HUES48 (cell line): ENCODE results near the gene FNDC1.

ENCODE experiments used
- H3K27ac ChIP-seq: one replicate; pipeline ENCODE4 v1.7.0; 2013; ENCODE audit warnings: low read depth, low read length, inconsistent platforms
- H3K27me3 ChIP-seq: 2 replicates; pipeline ENCODE4 v1.6.1; 2013; ENCODE audit warnings: mild to moderate bottlenecking, low read length; ENCODE audit not compliant: control insufficient read depth, insufficient read depth
- H3K36me3 ChIP-seq: 2 replicates; pipeline ENCODE4 v1.6.1; 2013; ENCODE audit warnings: low read length; ENCODE audit not compliant: control insufficient read depth, insufficient read depth
- H3K4me1 ChIP-seq: 2 replicates; pipeline ENCODE4 v1.6.1; 2013; ENCODE audit warnings: mild to moderate bottlenecking, low read length; ENCODE audit not compliant: control insufficient read depth, insufficient read depth
- H3K4me3 ChIP-seq: 2 replicates; pipeline ENCODE4 v1.5.1; 2013; ENCODE audit warnings: mild to moderate bottlenecking, low read depth, low read length
- H3K9ac ChIP-seq: 2 replicates; pipeline ENCODE4 v1.6.1; 2013; ENCODE audit warnings: mild to moderate bottlenecking, low read depth, low read length, moderate library complexity
- H3K9me3 ChIP-seq: 2 replicates; pipeline ENCODE4 v1.6.1; 2013; ENCODE audit warnings: low read length; ENCODE audit not compliant: control insufficient read depth, insufficient read depth

Gene FNDC1

DNA sequence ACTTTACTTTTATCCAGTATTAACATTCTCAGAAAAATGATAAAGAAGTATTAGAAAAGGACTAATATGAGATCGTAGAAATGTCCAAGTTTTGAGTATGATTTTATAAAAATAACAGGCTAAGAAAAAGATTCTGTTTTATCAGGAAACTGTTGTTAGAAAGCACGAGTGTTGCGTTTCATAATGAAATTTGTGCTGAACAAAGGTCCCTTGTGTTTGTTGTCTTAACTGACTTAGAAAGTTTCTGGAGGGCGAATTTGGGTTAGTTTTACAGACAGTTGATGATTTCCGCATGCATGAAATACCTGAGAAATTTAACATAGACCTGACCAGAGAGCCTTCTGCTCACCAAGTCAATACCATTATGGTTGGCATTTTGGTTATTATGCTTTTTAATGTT, 136.0 kb downstream of the FNDC1 start:
- Histone ChIP-seq H3K9ac (no peak overlapping the region), H3K4me3 (no peak overlapping the region), H3K27ac (no peak overlapping the region), H3K4me1 (no peaks in the 10 kb centered on the region), H3K9me3 (no peaks in the 10 kb centered on the region), H3K27me3 (no peaks in the 10 kb centered on the region), H3K36me3 (no peaks in the 10 kb centered on the region)

DNA sequence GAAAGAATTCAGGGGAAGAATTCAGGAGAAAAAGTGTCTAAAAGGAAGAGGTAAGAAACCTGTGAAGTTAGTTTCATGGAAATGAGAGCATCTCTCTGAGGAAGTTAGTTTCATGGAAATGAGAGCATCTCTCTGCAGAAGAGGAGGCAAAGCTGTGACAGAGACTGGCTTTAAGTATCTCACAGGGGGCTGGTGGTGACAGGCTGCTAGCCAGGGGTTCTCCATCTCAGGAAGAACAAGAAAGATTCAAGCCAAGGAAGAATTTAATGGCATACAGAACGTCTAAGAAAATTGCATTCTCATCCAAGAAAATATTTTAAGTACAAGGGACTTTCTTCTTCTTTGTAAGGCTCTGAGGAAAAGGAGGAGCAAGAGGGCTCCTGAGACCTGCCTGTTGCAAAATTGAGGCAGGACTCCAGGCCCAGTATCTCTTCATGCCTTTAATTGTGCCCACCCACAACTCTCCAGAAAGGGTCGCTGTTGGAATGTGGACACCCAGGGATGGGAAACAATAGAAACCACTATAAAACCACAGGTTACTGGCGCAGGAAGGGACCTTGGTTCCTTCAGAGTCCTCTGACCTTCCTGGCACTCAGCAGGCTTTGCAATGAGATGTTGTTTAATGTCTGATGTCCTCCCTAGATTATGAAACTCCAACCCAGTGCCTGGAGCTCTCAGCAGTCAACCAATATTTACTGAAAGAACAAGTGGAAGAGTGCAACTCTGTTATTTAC, 136.8 kb downstream of the FNDC1 start:
- Histone ChIP-seq H3K27ac (no peak overlapping the region), H3K9me3 (no peaks in the 10 kb centered on the region), H3K4me1 (no peaks in the 10 kb centered on the region), H3K36me3 (no peaks in the 10 kb centered on the region), H3K9ac (no peak overlapping the region), H3K4me3 (no peak overlapping the region), H3K27me3 (no peaks in the 10 kb centered on the region)

DNA sequence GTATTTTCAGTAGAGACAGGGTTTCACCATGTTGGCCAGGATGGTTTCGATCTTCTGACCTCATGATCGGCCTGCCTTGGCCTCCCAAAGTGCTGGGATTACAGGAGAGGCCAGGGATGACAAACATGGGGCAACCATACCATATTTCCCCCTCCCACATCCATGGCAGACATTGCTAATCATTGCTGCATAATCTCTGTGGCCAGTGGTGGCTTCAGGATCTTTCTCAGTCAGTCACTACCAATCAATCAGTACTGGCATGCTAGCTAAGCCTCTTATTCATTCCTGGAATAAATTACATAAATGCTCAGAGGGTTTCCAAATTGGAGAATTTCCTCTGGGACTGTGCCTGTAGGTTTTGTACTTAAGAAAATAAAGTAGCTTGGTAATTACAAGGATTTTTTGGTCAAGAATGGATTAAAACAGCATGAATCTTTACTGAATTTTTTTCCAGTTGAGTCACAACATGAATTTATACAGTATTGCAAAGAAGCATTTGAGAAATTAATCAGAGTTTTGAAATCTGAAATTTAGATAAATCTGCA, 138.1 kb downstream of the FNDC1 start:
- Histone ChIP-seq H3K36me3 (no peaks in the 10 kb centered on the region), H3K27me3 (no peaks in the 10 kb centered on the region), H3K9me3 (no peaks in the 10 kb centered on the region), H3K4me3 (no peak overlapping the region), H3K27ac (no peak overlapping the region), H3K9ac (no peak overlapping the region), H3K4me1 (no peaks in the 10 kb centered on the region)

- Histone ChIP-seq H3K4me3 (no peak overlapping the region), H3K9ac (no peak overlapping the region), H3K27ac (no peak overlapping the region), H3K4me1 (no peaks in the 10 kb centered on the region), H3K9me3 (no peaks in the 10 kb centered on the region), H3K27me3 (no peaks in the 10 kb centered on the region), H3K36me3 (no peaks in the 10 kb centered on the region)
Observed at GRCh38 chr6:159308198-159308597, 139.0 kb downstream of the FNDC1 start.

- no peaks in the 10 kb centered on the region for H3K27me3 ChIP-seq
- no peak overlapping the region for H3K9ac ChIP-seq
- H3K27ac ChIP-seq, result no peak overlapping the region
- no peaks in the 10 kb centered on the region for H3K4me1 ChIP-seq
- H3K36me3 ChIP-seq, result no peaks in the 10 kb centered on the region
- H3K9me3 ChIP-seq, result no peaks in the 10 kb centered on the region
- H3K4me3 ChIP-seq, result no peak overlapping the region
Observed at GRCh38 chr6:159309723-159310122, 140.5 kb downstream of the FNDC1 start.

DNA sequence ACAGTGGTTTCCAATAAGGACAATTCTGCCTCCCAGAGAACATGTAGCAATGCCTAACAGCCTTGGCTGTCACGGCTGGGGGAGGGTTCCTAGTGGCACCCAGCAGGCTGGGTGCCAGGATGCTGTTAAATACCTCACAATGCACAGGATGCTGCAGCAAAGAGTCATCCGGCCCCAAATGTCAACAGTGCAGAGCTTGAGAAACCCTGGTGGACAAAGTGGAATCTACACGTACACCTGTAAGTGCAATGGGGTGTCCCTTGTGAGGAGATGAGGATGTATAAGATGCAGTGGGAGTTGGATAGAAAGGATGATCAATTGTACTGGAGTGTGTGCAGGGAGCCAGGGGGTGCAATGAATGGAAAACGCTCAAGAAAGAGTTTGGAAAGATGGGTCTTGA, 142.4 kb downstream of the FNDC1 start:
- Histone ChIP-seq H3K4me1 (no peaks in the 10 kb centered on the region), H3K4me3 (no peak overlapping the region), H3K27me3 (no peaks in the 10 kb centered on the region), H3K36me3 (no peaks in the 10 kb centered on the region), H3K27ac (no peak overlapping the region), H3K9me3 (no peaks in the 10 kb centered on the region), H3K9ac (no peak overlapping the region)

DNA sequence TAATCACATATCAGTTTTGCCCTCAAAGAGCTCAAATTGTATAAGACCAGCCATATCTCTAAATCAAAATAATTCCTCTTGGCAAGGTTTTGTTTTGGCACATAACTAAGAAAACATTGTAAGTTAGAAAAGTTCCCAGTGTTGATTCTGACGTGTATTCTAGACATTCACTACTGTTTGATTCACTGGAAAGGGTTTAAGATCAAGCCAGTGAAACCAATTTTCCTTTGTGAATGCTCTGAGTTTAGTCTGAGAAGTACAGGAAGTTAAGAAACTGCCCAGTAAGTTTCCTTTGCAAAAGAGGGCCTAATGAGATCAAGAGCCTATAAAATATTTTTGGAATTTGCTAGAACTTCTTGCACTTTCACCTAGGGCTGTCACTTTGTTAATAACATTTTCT, 143.0 kb downstream of the FNDC1 start:
- no peaks in the 10 kb centered on the region for H3K36me3 ChIP-seq
- no peaks in the 10 kb centered on the region for H3K27me3 ChIP-seq
- H3K9me3 ChIP-seq, result no peaks in the 10 kb centered on the region
- H3K4me1 ChIP-seq, result no peaks in the 10 kb centered on the region
- H3K9ac ChIP-seq, result no peak overlapping the region
- H3K27ac ChIP-seq, result no peak overlapping the region
- no peak overlapping the region for H3K4me3 ChIP-seq

GRCh38 chr6:159313018-159313417, 143.8 kb downstream of the FNDC1 start:
- no peaks in the 10 kb centered on the region for H3K36me3 ChIP-seq
- no peak overlapping the region for H3K4me3 ChIP-seq
- no peaks in the 10 kb centered on the region for H3K27me3 ChIP-seq
- no peaks in the 10 kb centered on the region for H3K9me3 ChIP-seq
- no peak overlapping the region for H3K27ac ChIP-seq
- H3K4me1 ChIP-seq, result no peaks in the 10 kb centered on the region
- no peak overlapping the region for H3K9ac ChIP-seq

DNA sequence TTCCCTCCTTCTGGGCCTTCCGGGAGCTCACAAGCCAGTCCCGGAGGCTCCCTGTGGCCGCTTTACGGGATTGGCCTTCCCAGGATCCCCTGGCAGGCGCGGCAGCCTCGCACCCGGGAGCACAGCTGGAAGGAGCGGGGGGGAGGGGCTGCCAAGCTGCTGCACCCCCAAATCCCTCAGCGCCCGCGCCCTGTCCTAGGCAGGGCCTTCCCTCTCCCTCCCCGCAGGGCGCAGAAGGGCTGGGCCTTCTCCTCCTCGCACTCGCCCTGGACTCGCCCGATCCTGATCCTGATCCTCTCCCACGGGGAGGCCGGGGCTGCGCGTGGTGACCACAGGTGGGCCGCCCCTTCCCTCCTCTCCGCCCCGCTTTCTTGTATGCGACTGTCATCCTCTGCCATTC, 146.4 kb downstream of the FNDC1 start:
- Histone ChIP-seq H3K27me3 (no peaks in the 10 kb centered on the region), H3K9me3 (no peaks in the 10 kb centered on the region), H3K9ac (no peak overlapping the region), H3K36me3 (no peaks in the 10 kb centered on the region), H3K4me3 (no peak overlapping the region), H3K27ac (no peak overlapping the region), H3K4me1 (no peaks in the 10 kb centered on the region)

DNA sequence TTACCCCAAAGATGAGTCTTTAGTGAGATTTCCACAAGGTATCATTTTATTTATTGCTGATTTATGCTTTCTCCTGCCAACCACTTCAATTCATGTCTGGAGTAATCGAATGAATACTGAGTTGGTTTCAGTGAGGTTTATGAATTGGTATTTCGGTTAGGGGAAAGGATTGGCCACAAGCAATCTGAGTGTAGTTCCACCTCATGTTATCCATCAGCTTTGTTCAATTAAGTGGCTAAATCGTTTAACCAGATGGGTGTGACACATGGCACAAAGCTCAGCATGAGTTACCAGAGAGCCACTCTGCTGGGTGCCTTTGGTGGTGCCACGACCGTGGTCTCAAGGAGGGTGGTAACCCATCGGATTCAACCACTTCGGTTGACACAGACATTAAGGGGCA, 148.2 kb downstream of the FNDC1 start:
- Histone ChIP-seq H3K27ac (no peak overlapping the region), H3K36me3 (no peaks in the 10 kb centered on the region), H3K4me3 (no peak overlapping the region), H3K9ac (no peak overlapping the region), H3K4me1 (no peaks in the 10 kb centered on the region), H3K9me3 (no peaks in the 10 kb centered on the region), H3K27me3 (no peaks in the 10 kb centered on the region)

DNA sequence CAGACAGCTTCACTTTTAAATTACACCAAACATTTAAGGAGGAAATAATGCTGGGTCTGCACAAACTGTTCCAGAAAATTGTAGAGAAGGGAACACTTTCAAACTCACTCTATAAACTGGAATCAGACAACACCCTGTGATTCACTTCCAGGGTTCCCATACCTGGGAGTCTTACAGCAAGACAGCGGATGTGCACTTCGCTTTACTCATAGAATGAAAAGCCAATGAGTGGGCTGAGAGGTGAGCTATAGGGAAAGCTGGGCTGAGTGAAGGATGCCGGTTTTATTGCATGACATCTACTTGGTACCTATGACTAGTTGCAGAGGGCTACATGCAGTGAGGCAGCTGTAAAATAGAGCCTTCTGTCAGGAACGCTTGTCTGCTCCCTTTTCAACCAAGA, 152.1 kb downstream of the FNDC1 start:
- H3K27ac ChIP-seq, result no peak overlapping the region
- no peaks in the 10 kb centered on the region for H3K36me3 ChIP-seq
- no peak overlapping the region for H3K9ac ChIP-seq
- H3K27me3 ChIP-seq, result no peaks in the 10 kb centered on the region
- no peaks in the 10 kb centered on the region for H3K4me1 ChIP-seq
- H3K4me3 ChIP-seq, result no peak overlapping the region
- no peaks in the 10 kb centered on the region for H3K9me3 ChIP-seq
